ENCODE results near the gene FZD4. TPM values are rescaled to one million over a fixed set of nuclear protein-coding genes. Genes with fewer than 3 reads are reported as not detected.

The FZD4 gene
- total RNA-seq, 2 experiments from 2014 or later, result 0.17 TPM; not detected in 1

DNA sequence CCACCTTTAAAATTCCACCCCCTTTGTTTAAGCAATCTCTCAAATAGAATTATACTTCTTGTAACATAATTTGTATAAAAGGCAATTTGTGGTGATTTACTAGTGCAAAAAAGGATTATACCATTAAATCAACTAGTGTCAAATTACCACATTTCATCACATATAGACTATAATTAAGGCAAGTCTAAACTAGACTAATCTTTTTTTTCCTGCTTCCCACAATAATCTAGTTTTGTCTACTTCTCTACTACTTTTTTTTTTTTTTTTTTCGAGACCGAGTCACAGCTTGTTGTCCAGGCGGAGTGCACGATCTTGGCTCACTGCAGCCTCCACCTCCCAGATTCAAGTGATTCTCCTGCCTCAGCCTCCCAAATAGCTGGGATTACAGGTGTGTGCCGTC lies 36.1 kb upstream of the FZD4 start:
- Histone ChIP-seq H2AFZ (ENCODE audit: low read length) (no peak overlapping the region), H3K9me3 (ENCODE audit: low read length) (no peaks in the 10 kb centered on the region), H3K36me3 (ENCODE audit: insufficient read depth, low read length) (no peaks in the 10 kb centered on the region), H3K4me1 (ENCODE audit: insufficient read depth, low read length, poor library complexity, severe bottlenecking) (no peaks in the 10 kb centered on the region), H4K20me1 (ENCODE audit: insufficient read depth, low read length) (no peaks in the 10 kb centered on the region), H3K27ac (ENCODE audit: low read depth, low read length, poor library complexity, severe bottlenecking) (no peak overlapping the region), H3K4me2 (ENCODE audit: low read length) (no peak overlapping the region), H3K79me2 (ENCODE audit: insufficient read depth, low read depth, low read length) (no peaks in the 10 kb centered on the region), H3K9me2 (ENCODE audit: insufficient read depth, low read length) (no peaks in the 10 kb centered on the region), H3K4me3 (ENCODE audit: low read depth, low read length, poor library complexity, severe bottlenecking) (no peak overlapping the region)
- BruUV-seq (replicated peaks), result no TSS peak
- TF ChIP-seq EZH2phosphoT487 (IDR thresholded peaks at IDR 0.05; ENCODE audit: borderline replicate concordance, low read depth, low read length), result no peak
- TF ChIP-seq, protein P1, sequence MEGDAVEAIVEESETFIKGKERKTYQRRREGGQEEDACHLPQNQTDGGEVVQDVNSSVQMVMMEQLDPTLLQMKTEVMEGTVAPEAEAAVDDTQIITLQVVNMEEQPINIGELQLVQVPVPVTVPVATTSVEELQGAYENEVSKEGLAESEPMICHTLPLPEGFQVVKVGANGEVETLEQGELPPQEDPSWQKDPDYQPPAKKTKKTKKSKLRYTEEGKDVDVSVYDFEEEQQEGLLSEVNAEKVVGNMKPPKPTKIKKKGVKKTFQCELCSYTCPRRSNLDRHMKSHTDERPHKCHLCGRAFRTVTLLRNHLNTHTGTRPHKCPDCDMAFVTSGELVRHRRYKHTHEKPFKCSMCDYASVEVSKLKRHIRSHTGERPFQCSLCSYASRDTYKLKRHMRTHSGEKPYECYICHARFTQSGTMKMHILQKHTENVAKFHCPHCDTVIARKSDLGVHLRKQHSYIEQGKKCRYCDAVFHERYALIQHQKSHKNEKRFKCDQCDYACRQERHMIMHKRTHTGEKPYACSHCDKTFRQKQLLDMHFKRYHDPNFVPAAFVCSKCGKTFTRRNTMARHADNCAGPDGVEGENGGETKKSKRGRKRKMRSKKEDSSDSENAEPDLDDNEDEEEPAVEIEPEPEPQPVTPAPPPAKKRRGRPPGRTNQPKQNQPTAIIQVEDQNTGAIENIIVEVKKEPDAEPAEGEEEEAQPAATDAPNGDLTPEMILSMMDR (conservative IDR thresholded peaks at IDR 0.05; ENCODE audit: low read length), result no peak
- intact Hi-C loops (cut with micrococcal nuclease; ENCODE audit: unreplicated experiment), result loop anchor here (5.0 kb wide), 1 partner anchor 301 kb away; no protein-coding TSS in a partner anchor
- CTCF ChIA-PET (ENCODE audit: unreplicated experiment), result no interaction called here
- POLR2A ChIA-PET, result no interaction called here
- no peak for DNase-seq (ENCODE audit: low spot score)

- intact Hi-C loops (cut with micrococcal nuclease; ENCODE audit: unreplicated experiment), result loop anchor here (5.0 kb wide), 1 partner anchor 302 kb away; no protein-coding TSS in a partner anchor
- no peaks in the 10 kb centered on the region for H3K4me1 ChIP-seq (ENCODE audit: insufficient read depth, low read length, poor library complexity, severe bottlenecking)
- no peak overlapping the region for H3K27ac ChIP-seq (ENCODE audit: low read depth, low read length, poor library complexity, severe bottlenecking)
- no peak overlapping the region for H3K4me2 ChIP-seq (ENCODE audit: low read length)
- no peaks in the 10 kb centered on the region for H3K9me3 ChIP-seq (ENCODE audit: low read length)
- no peaks in the 10 kb centered on the region for H4K20me1 ChIP-seq (ENCODE audit: insufficient read depth, low read length)
- ChIA-PET POLR2A (no interaction called here), CTCF (ENCODE audit: unreplicated experiment) (no interaction called here)
- no peaks in the 10 kb centered on the region for H3K36me3 ChIP-seq (ENCODE audit: insufficient read depth, low read length)
- H3K9me2 ChIP-seq (ENCODE audit: insufficient read depth, low read length), result no peaks in the 10 kb centered on the region
- no peak overlapping the region for H3K4me3 ChIP-seq (ENCODE audit: low read depth, low read length, poor library complexity, severe bottlenecking)
- H2AFZ ChIP-seq (ENCODE audit: low read length), result no peak overlapping the region
- no peak for TF ChIP-seq EZH2phosphoT487 (IDR thresholded peaks at IDR 0.05; ENCODE audit: borderline replicate concordance, low read depth, low read length)
- TF ChIP-seq, protein P1 (conservative IDR thresholded peaks at IDR 0.05; ENCODE audit: low read length), result no peak
- BruUV-seq (replicated peaks), result no TSS peak
- DNase-seq (ENCODE audit: low spot score), result no peak
- no peaks in the 10 kb centered on the region for H3K79me2 ChIP-seq (ENCODE audit: insufficient read depth, low read depth, low read length)
Observed at GRCh38 chr11:86990515-86990914, 35.3 kb upstream of the FZD4 start.

GRCh38 chr11:86990031-86990430 lies 34.8 kb upstream of the FZD4 start:
- CTCF ChIA-PET (ENCODE audit: unreplicated experiment), result no interaction called here
- H3K9me3 ChIP-seq (ENCODE audit: low read length), result no peaks in the 10 kb centered on the region
- H3K9me2 ChIP-seq (ENCODE audit: insufficient read depth, low read length), result no peaks in the 10 kb centered on the region
- POLR2A ChIA-PET, result interaction anchor here (0.5 kb wide), 1 partner anchor 772 kb away, joined by 3 read pairs; no protein-coding TSS in a partner anchor
- no TSS peak for BruUV-seq (replicated peaks)
- no peaks in the 10 kb centered on the region for H4K20me1 ChIP-seq (ENCODE audit: insufficient read depth, low read length)
- H3K4me1 ChIP-seq (ENCODE audit: insufficient read depth, low read length, poor library complexity, severe bottlenecking), result no peaks in the 10 kb centered on the region
- TF ChIP-seq, protein P1 (conservative IDR thresholded peaks at IDR 0.05; ENCODE audit: low read length), result no peak
- no peak for TF ChIP-seq EZH2phosphoT487 (IDR thresholded peaks at IDR 0.05; ENCODE audit: borderline replicate concordance, low read depth, low read length)
- no peak overlapping the region for H2AFZ ChIP-seq (ENCODE audit: low read length)
- no peaks in the 10 kb centered on the region for H3K36me3 ChIP-seq (ENCODE audit: insufficient read depth, low read length)
- no peak for DNase-seq (ENCODE audit: low spot score)
- no peaks in the 10 kb centered on the region for H3K79me2 ChIP-seq (ENCODE audit: insufficient read depth, low read depth, low read length)
- no peak overlapping the region for H3K4me3 ChIP-seq (ENCODE audit: low read depth, low read length, poor library complexity, severe bottlenecking)
- intact Hi-C loops (cut with micrococcal nuclease; ENCODE audit: unreplicated experiment), result loop anchor here (5.0 kb wide), 1 partner anchor 302 kb away; no protein-coding TSS in a partner anchor
- H3K27ac ChIP-seq (ENCODE audit: low read depth, low read length, poor library complexity, severe bottlenecking), result no peak overlapping the region
- H3K4me2 ChIP-seq (ENCODE audit: low read length), result no peak overlapping the region

Data from OCI-LY7 (cell line).